DMS53 treated with DMSO at 0.1 percent for 48 hours (cell line): ENCODE data around the gene AKR7A3.
A peak's percentile ranks its signal among the peaks of the same experiment; 100 is the strongest.
"Not testable (repeated sequence)": the region's sequence is repeated elsewhere in the genome, so short reads cannot be mapped to it uniquely, and the experiment has no call there.

Source experiments
- DNase-seq: peaks from one replicate; lab custom pipeline; 2025; ENCODE audit not compliant: unreplicated experiment; lab: John Stamatoyannopoulos, UW

AKR7A3 gene

GRCh38 chr1:19256301-19256700 lies 32.3 kb downstream of the AKR7A3 start:
- not testable (repeated sequence) for DNase-seq

GRCh38 chr1:19255288-19255687 lies 33.3 kb downstream of the AKR7A3 start:
- no peak for DNase-seq

- DNase-seq = no peak
Observed at GRCh38 chr1:19254416-19254815, 34.2 kb downstream of the AKR7A3 start.

- DNase-seq = peak; percentile 71
Observed at GRCh38 chr1:19251305-19252196, 37.0 kb downstream of the AKR7A3 start, which contains the start of the genes EMC1 and MRTO4. Gene EMC1, minus strand, starts transcription at chr1:19251524. Its CDS starts 15 bp downstream, at chr1:19251509. Gene MRTO4, plus strand, starts transcription at chr1:19251805. Its CDS starts 31 bp downstream, at chr1:19251836.

GRCh38 chr1:19250629-19251304 lies 37.8 kb downstream of the AKR7A3 start:
- no peak for DNase-seq

GRCh38 chr1:19240673-19241538 lies 47.7 kb downstream of the AKR7A3 start:
- DNase-seq = peak; percentile 44

- no peak for DNase-seq
Observed at GRCh38 chr1:19239876-19240275, 48.7 kb downstream of the AKR7A3 start.

GRCh38 chr1:19234224-19234623 lies 54.3 kb downstream of the AKR7A3 start:
- DNase-seq = no peak
